Activated CD4-positive, alpha-beta T cell treated with anti-CD3 and anti-CD28 coated beads, Interleukin-2, Interleukin-6, amounts not matched to agents 100 ng/mL and 50 ng/mL, durations not matched to agents 16 hours and 8 hours (primary cell): ENCODE results near the gene CWC22.
"Not testable (repeated sequence)": the region's sequence is repeated elsewhere in the genome, so short reads cannot be mapped to it uniquely, and the experiment has no call there.

Experiments used
- DNase-seq: peaks from one replicate; pipeline ENCODE4 v3.0.0-alpha.2; 2020

Gene CWC22

DNA sequence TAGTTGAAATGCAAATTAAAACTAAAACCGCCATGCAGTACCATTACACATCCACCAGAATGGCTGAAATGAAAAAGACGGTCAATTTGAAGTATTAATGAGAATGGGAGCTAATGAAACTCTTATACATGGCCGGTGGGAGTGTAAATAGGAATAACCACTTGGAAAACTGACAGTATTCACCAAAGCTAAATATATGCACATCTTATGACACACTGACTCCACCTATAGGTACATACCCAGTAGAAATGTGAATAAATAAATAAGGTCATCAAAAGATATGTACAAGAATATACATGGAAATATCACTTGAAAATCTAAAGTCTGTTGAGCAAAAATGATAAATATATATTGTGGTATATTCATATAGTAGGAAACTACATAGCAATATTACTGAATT lies 57.7 kb downstream of the CWC22 start:
- no peak for DNase-seq

DNA sequence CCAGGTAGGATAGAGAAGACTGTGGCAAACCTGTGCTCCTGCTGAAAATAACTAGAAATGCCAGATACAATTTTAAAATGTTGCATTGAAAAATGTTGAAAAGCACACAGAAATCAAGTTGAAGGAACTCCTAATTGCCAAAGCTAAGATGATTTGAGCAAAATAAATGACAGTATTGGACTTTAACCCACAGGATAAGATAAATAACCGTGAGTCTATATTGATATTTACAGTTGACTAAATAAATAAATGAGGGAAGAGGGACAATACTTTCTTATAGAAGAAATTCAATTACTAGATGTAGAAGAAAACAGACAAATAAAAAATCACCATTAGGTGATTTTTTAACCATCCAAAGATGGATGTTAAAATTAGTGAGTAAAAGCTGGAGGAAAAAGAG lies 59.0 kb downstream of the CWC22 start:
- no peak for DNase-seq

DNA sequence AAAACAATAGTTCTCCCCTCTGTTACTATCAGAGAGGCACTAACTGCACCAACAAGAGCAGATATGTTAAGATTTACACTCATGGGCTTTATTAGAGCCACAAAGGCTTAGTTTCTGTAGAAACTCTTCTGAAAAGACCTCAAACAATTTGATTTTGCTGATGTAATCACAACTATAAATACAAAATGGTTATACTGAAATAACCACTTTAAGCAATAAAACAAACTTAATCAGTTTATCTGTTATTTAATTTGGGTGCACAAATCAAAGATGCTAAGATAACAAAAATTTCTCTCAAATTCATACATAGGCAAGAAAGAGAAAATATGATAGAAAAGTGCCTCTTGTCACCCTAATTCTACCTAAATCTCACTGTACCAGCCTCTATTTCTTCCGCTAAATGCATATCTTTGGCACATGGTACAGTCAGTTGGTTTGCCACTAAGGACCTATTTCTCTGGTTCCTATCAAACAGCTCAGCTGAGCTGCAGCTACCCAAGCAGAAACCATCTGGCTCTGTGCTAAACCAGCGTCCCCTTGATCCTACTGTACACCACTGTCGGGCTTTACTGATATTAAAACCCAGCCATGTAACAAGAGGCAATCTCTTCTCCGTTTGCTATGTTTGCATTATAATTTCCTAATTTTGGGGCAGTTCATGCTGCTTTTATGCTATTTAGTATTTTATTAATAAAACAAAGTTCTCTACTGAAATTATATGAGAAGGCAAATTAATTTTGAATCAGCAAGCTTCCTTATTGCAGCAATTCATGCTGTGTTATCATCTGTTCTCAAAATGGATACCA lies 60.1 kb downstream of the CWC22 start:
- DNase-seq, result no peak

DNA sequence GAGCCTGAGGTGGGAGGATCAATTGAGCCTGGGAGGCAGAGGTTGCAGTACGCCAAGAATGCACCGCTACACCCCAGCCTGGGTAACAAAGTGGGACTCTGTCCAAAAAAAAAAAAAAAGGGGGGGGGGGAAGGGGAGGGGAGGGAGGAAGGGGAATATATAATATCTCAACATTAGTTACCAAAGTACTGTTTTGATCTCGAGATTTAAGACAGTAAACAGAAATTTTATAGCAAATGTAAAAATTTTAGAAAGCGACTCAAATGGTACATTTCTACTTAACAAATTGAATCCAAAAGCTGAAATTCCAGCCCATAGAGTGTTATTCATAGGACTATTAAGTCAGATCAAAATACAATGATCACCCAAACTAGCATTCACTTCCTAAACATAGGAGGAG lies 60.8 kb downstream of the CWC22 start:
- no peak for DNase-seq

DNA sequence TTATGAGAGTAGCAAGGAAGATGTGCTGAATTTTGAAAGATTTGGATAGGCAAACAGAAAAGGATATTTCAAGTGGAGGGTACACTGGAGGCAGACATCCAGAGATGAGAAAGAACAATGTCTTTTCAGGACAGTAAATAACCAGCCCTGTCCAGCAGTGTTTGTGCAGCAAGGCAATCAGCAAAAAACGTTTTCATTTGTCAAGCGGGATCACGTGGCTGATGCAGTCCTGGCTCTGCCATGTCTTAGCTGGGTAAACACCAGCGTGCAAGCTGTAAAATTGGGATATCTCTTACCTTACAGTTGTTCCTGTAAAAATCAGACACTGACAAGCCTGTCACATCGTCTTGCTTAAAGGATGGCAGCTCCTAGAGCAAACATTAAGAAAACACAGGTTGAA lies 67.8 kb downstream of the CWC22 start:
- no peak for DNase-seq

DNA sequence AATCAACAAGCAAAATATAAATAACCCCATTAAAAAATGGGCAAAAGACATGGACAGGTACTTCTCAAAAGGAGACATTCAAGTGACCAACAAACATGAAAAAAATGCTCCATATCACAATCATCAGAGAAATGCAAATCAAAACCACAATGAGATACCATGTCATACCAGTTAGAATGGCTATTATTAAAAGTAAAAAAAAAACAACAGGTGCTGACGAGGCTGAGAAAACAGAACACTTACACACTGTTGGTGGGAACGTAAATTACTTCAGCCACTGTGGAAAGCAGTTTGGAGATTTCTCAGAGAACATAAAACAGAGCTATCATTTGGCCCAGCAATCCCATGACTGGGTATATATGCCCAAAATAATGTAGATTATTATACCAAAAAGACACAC lies 69.1 kb downstream of the CWC22 start:
- no peak for DNase-seq

DNA sequence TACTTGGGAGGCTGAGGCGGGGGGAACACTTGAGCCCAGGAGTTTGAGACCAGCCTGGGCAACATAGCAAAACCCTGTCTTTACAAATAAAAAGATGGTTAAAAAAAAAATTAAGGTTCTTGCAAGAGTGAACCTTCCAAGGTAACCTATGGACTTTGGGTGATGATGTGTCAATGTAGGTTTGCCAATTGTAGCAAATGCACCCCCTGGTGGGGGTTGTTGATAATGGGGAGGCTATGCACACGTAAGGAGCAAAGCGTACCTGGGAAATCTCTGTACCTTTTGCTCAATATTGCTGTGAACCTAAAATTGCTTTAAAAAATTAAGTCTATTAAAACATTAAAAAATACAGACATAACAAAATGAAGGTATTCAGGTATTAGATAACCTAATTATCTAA lies 70.4 kb downstream of the CWC22 start:
- DNase-seq, result peak; percentile 37

DNA sequence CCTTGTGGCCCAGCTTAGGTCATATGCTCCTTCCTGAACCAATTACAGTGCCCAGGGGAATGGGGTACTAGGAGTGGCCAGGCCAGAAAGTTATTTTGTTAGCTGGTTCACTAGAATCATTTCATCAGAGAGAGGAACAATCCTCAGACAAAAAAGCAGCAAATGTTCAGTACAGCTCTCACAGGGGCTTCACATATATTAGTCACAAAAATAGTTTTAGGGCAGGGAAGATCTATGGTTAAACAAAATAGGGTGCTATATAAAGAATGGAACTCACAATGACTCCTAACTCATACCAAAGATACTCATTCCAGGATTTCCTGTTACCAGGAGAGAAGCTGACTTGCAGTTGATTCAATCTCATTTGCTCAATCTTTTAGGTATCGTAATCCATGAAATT lies 71.0 kb downstream of the CWC22 start:
- no peak for DNase-seq

DNA sequence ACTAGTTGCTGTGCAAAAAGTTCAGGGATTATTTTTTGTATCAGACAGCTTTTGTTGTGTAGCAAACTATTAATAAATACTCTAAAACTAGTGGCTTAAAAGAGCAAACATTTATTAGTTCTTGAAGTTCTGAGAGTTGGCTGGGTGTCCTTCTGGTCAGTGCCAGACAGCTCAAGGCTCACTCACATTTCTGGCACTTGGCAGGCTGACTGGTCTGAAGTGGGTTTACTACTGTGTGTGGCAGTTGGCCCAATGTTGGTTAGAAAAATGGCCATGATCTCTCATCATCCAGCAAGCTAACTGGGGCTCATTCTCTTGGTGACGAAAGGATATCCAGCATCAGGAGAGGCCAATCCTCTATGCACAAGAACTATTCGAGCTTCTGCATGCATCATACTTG lies 74.3 kb downstream of the CWC22 start:
- DNase-seq, result no peak

DNA sequence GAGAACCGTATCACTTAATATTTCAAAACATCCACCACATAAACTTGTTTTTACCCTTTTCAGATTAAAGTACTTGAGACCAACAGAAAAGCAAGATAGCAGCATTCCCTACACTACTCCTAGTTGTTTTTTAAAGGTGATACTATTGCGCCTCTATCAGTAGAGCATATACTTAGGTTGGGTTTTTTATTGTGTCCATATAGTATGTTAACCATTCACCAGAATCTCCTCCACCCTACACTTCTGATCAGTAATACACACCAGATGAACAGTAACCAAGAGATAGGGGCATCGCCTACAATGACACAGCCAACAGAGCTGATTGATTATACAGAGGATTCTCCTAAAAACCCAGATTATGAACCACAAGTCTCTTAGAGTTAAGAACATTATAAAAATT lies 75.6 kb downstream of the CWC22 start:
- DNase-seq, result no peak

DNA sequence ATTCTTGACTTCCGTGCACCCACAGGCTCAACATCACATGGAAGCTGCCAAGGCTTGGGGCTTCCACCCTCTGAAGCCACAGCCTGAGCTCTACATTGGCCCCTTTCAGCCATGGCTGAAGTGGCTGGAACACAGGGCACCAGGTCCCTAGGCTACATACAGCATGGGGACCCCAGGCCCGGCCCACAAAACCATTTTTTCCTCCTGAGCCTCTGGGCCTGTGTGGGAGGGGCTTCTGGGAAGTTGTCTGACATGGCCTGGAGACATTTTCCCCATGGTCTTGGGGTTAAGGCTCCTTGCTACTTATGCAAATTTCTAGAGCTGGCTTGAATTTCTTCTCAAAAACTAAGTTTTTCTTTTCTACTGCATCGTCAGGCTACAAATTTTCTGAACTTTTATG lies 77.1 kb downstream of the CWC22 start:
- not testable (repeated sequence) for DNase-seq

DNA sequence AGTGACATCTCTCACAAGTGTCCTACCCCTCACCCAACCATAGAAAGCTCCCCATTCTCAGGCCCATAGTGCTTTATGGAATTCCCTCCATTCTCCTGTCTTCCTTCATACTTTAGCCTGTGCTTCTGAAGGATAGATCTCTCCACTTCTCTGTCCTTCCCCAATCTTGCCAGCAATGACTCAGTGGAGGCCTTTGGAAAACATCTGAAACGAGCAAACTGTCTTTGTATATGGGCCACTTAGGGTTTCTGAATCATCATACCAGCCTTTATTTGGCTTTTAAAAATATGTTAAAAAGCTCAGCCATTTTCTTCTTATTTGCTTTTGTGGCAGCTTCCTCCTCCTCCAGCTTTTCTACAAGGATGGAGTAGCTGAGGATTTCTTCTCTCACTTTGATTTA lies 80.1 kb downstream of the CWC22 start:
- no peak for DNase-seq

DNA sequence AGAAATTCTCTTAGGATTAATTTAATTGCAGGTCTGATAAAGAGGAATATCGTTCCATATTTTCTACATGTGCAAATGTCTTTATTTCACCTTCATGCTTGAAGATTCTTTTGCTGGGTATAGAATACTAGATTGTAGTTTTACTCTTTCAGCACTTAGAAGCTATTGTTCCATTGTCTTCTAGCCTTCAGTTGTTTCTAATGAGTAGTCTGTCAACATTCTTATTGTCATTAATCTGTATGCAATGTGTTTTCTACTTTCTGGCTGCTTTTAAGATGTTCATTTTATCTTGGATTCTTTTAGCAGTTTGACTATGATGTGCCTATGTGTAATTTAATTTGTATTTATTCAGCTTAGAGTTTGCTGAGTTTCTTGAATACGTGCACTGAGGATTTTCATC lies 81.4 kb downstream of the CWC22 start:
- no peak for DNase-seq

DNA sequence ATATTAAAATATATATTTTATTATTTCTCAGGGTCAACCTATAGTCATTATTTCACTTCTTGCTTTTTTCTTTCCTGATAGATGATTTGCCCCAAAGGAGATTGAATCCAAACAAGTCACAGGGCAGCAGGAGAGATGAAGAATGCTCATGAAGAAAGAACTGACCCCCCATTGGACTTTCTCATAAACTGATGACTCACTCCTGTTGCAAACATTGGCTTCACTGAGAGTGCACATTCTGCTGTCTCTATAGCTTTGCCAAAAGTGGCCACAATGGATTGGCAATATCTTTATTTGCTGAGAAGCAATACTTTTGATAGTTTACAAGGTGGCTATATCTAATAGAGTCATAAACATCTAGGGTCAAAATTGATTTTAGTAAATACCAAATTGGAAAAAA lies 89.8 kb downstream of the CWC22 start:
- no peak for DNase-seq

DNA sequence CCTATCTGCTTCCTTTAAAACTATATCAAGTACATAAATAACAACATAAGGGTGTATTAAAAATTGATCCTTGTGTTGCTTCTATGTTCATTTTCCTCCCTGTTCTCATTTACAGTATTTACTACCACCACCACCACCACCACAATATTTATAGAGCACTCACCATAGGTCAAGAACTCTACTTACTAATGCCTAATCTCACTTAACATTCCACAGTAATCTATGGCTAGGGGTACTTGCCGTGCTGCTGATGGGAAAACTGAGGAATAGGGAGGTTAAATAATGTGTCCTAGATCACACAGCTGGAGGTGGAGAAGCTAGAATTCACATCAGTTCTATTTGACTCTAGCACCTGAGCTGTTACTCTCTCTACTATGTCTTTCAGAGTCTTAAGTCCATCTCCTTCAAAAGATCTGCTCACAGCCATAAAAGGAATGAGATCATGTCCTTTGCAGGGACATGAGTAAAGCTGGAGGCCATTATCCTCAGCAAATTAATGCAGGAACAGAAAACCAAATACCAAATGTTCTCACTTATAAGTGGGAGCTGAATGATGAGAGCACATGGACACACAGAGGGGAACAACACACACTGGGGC lies 91.6 kb downstream of the CWC22 start:
- DNase-seq, result no peak

DNA sequence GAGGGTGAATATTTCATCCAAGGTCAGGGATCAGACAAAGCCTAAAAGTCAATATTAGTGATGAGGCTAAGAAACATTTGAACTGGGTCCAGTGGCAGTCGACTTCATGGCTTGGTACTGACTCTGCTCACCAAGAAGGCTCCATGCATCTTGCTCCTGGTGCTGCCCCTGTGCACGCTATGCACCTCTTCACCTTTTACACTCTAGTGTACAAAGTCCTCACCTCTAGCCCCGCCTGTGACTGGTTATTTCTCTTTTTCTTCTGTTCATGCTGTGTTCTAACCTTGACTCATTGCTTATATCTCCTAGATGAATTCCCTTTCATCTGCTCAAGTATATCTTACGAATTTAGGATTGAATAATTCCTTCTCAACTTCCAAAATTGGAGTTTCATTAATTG lies 93.3 kb downstream of the CWC22 start:
- DNase-seq, result no peak

DNA sequence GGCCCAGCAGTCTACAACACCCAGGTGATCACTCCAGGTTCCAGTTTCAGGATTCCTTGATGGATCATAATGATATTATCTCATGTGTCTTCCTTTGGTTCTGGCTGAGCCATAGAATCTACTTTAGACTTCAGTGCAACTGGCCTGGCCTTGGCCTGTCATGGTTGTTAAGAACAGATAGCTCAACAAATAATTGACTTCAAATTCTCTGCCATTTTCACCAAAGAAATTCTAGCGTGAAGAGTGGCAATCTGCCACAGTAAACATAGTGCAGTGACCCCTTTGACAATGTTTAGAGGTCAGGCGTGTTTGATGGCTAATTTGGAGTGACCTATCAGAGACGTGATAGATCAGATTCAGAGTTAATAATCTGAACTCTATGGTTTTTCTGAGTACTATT lies 95.5 kb downstream of the CWC22 start:
- no peak for DNase-seq

DNA sequence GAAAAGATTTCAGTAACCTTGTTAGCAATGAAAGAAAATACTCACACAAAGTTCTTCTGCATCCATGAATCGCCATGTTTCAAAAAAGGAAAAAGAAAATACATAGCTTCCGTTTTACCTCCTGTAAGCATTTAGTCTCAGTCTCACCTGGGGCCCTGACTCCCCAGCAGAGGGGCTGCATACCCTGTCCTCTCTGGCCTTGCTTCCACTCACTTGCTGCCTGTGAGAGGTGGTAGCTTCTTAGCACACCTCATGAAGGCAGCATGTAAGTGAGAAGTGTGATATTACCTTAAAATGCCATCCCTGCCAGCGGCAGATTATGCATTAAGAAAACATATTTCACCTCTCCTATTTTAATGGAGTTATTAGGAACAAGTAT lies 96.4 kb downstream of the CWC22 start:
- DNase-seq, result no peak

DNA sequence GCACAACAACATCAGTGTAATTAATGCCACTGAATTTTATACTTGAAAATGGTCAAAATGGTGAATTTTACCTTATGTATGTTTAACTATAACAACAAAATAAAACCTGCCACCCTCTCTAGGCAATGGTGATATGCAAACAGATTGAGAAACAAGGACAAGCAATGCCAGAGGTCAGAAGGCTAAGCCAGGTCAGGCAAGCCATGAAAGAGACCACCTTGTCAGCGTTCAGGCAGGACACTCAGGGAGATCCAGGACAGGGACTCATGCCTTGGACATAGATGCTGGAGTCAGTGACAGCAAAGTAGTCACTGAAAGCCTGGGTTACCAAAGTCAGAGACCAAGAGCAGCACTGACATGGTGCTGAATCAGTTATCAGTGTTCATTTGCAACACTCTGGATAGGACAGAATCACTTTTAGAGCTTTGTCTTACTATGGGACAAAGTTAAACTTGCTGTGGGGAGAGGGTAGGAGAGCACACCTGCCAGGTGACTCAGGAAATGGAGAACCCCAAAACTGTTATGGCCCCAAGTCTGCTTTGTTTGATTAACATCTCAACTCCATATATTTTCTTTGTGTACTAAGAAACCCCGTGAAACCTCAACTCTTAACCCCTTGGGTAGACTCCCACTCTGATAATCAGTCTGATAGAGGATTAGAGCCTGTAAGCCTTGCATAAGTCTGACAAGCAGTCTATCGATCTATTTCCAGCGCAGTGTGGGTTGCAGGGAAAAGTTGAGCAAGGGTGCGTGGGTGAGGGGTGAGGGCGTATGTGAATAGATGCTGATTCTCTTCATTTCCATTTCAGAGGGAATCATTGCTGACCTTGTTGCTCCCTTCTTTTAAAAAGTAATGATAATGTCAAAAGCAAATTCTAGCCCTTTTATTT lies 97.0 kb downstream of the CWC22 start:
- no peak for DNase-seq

DNA sequence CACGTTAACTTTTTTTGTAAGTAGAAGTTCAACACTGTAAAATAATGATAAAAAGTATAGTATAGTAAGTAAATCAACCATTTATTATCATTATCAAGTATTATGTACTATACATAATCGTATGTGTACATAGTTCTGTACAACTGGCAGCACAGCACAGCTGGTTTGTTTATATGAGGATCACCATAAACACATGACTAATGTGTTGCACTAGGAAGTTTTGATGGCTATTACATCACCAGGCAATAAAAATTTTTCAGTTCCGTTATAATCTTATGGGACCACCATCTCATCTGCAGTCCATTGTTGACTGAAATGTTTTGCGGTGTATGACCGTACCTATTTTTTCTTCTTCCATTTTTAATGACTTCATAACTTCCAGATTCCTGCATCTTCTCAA lies 106.4 kb downstream of the CWC22 start:
- no peak for DNase-seq

DNA sequence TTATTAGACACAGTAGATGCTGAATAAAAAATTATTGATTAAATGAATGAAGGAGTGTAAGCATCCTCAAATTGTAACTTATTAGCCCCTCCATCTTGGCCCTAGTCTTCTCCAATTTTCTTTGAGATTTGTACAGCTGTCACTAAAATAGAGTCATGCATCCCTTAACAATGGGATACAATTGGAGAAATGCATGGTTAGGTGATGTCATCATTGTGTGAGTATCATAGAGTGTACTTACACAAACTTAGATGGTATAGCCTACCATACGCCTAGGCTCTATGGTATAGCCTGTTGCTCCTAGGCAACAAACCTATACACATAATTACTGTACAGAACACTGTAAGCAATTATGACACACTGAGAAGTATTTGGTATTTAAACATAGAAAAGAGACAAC lies 107.4 kb downstream of the CWC22 start:
- DNase-seq, result no peak

DNA sequence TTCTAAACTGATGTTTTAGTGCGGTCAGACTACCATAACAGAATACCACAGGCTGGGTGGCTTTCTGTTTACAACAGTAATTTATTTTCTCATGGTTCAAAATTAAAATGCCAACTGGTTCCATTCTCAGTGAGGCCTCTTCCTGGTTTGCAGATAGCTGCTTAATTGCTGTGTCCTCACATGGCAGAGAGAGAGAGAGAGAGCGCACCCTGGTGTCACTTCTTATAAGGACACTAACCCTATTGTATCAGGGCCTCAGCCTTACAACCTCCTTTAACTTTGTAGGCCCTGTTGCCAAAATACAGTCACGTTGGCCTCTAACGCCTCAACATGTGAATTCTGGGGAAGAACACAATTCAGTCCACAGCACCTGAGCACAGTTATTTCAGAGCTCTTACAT lies 108.2 kb downstream of the CWC22 start:
- peak; percentile 41 for DNase-seq
